ENCODE measurements around the gene ZNF813.
"Not testable (repeated sequence)": the region's sequence is repeated elsewhere in the genome, so short reads cannot be mapped to it uniquely, and the experiment has no call there.

ZNF813 gene

GRCh38 chr19:53485046-53486004, 17.8 kb downstream of the ZNF813 start:
- no peak for DNase-seq

- no peak for DNase-seq
These were observed 24.6 kb downstream of the ZNF813 start for GRCh38 chr19:53492153-53492552.

GRCh38 chr19:53497311-53498023, 29.9 kb downstream of the ZNF813 start:
- not testable (repeated sequence) for DNase-seq

- DNase-seq, result not testable (repeated sequence)
These were observed 30.5 kb downstream of the ZNF813 start for GRCh38 chr19:53498024-53498395.

GRCh38 chr19:53503151-53503550, 35.6 kb downstream of the ZNF813 start:
- DNase-seq, result peak; percentile 40

GRCh38 chr19:53503671-53504364, 36.3 kb downstream of the ZNF813 start:
- peak; percentile 39 for DNase-seq

GRCh38 chr19:53504365-53504703, 36.8 kb downstream of the ZNF813 start:
- DNase-seq, result peak; percentile 54

GRCh38 chr19:53504885-53505284, 37.4 kb downstream of the ZNF813 start:
- DNase-seq, result peak; percentile 19

GRCh38 chr19:53506728-53507127, 39.2 kb downstream of the ZNF813 start:
- DNase-seq, result no peak

GRCh38 chr19:53507523-53508442, 40.2 kb downstream of the ZNF813 start:
- peak; percentile 21 for DNase-seq

- no peak for DNase-seq
These were observed 41.9 kb downstream of the ZNF813 start for GRCh38 chr19:53509443-53509842.

- no peak for DNase-seq
These were observed 42.3 kb downstream of the ZNF813 start for GRCh38 chr19:53509845-53510244.

GRCh38 chr19:53511357-53511756, 43.8 kb downstream of the ZNF813 start:
- DNase-seq, result no peak

- peak; percentile 44 for DNase-seq
These were observed 44.4 kb downstream of the ZNF813 start for GRCh38 chr19:53511933-53512374.

GRCh38 chr19:53515047-53515446, 47.5 kb downstream of the ZNF813 start:
- not testable (repeated sequence) for DNase-seq

- no peak for DNase-seq
These were observed 49.7 kb downstream of the ZNF813 start for GRCh38 chr19:53517114-53517741.

GRCh38 chr19:53518121-53518520, 50.6 kb downstream of the ZNF813 start:
- no peak for DNase-seq

GRCh38 chr19:53518716-53519115, 51.2 kb downstream of the ZNF813 start:
- DNase-seq, result no peak

GRCh38 chr19:53519446-53519845, 51.9 kb downstream of the ZNF813 start:
- no peak for DNase-seq

GRCh38 chr19:53520163-53520546, 52.6 kb downstream of the ZNF813 start:
- DNase-seq, result no peak

- DNase-seq, result peak; percentile 98
These were observed 53.2 kb downstream of the ZNF813 start for GRCh38 chr19:53520547-53521372.
